GM23338 (cell line): ENCODE results near the gene LDLRAD2.

Experiments
- CREB1 ChIP-seq: fragments of 250-450 bp; sonication (Bioruptor Pico); IDR thresholded peaks from 2 replicates; pipeline ENCODE4 v1.5.0; 2020; ENCODE audit warnings: low read depth, mild to moderate bottlenecking, moderate library complexity
- CTCF ChIP-seq, 2 experiments: fragments of 200-600 bp in 1 of 2; sonication (generic) in 1 of 2; conservative IDR thresholded peaks; 2 replicates each; pipeline versions ENCODE4 v1.5.1 to v1.6.1; 2016 to 2017; ENCODE audit warnings: antibody characterized with exemption in 2 of 2, low read depth in 2 of 2, mild to moderate bottlenecking in 2 of 2, moderate library complexity in 1 of 2
- ETS1 ChIP-seq: IDR thresholded peaks from 2 replicates; pipeline ENCODE4 v1.6.1; 2016; ENCODE audit warnings: antibody characterized with exemption
- EZH2 ChIP-seq: fragments of 200-600 bp; sonication (generic); IDR thresholded peaks from one replicate; pipeline ENCODE4 v1.8.0; 2017; ENCODE audit warnings: antibody characterized with exemption, mild to moderate bottlenecking, low read depth; ENCODE audit not compliant: unreplicated experiment
- JUNB ChIP-seq: IDR thresholded peaks from one replicate; pipeline ENCODE4 v1.6.1; 2016; ENCODE audit warnings: antibody characterized with exemption; ENCODE audit not compliant: unreplicated experiment
- POLR2AphosphoS5 ChIP-seq: IDR thresholded peaks from 2 replicates; pipeline ENCODE4 v1.6.1; 2016; ENCODE audit warnings: antibody characterized with exemption, low read depth
- REST ChIP-seq: IDR thresholded peaks from one replicate; pipeline ENCODE4 v1.6.1; 2018; ENCODE audit warnings: antibody characterized with exemption; ENCODE audit not compliant: unreplicated experiment

- TF ChIP-seq ETS1 = no peak
- TF ChIP-seq CTCF (conservative IDR thresholded peaks at IDR 0.05; ENCODE audit: low read depth in 2 of 2) = no peak
- no peak for TF ChIP-seq EZH2
- no peak for TF ChIP-seq JUNB
- no peak for TF ChIP-seq POLR2AphosphoS5
- no peak for TF ChIP-seq REST
- TF ChIP-seq CREB1 = no peak
Measured at GRCh38 chr1:21814981-21815582, 3.0 kb downstream of the LDLRAD2 start.
